ENCODE measurements around the gene SRGAP2. TPM values are rescaled to one million over a fixed set of nuclear protein-coding genes. Genes with fewer than 3 reads are reported as not detected.
"Not testable (repeated sequence)": the region's sequence is repeated elsewhere in the genome, so short reads cannot be mapped to it uniquely, and the experiment has no call there.

SRGAP2 gene
- total and polyA plus RNA-seq, 3 experiments from 2014 or later: 14.0 to 45.1 (median 39.9) TPM

- CTCF ChIA-PET; H3K4me3 ChIP-seq (ENCODE audit: low read length); H3K27ac Mint-ChIP-seq; DNase-seq; H3K9me3 Mint-ChIP-seq; H3K4me1 Mint-ChIP-seq; H3K36me3 ChIP-seq (ENCODE audit: insufficient read depth, low read length); POLR2A ChIA-PET; H3K27ac ChIP-seq (ENCODE audit: low read depth, low read length); H3K27me3 Mint-ChIP-seq; H3K36me3 Mint-ChIP-seq; H3K4me3 Mint-ChIP-seq; H3K27me3 ChIP-seq (ENCODE audit: insufficient read depth, low read length, poor library complexity, severe bottlenecking); H3K9me3 ChIP-seq (ENCODE audit: low read length); H3K4me1 ChIP-seq (ENCODE audit: insufficient read depth, low read length): not testable (repeated sequence)
Measured at GRCh38 chr1:206219514-206220331, 16.4 kb downstream of the SRGAP2 start.

GRCh38 chr1:206220332-206221000 is 17.1 kb downstream of the SRGAP2 start:
- H3K27ac ChIP-seq (ENCODE audit: low read depth, low read length); H3K4me1 ChIP-seq (ENCODE audit: insufficient read depth, low read length); H3K9me3 ChIP-seq (ENCODE audit: low read length); H3K27me3 Mint-ChIP-seq; H3K4me3 ChIP-seq (ENCODE audit: low read length); H3K27me3 ChIP-seq (ENCODE audit: insufficient read depth, low read length, poor library complexity, severe bottlenecking); DNase-seq; H3K4me1 Mint-ChIP-seq; H3K4me3 Mint-ChIP-seq; CTCF ChIA-PET; H3K27ac Mint-ChIP-seq; POLR2A ChIA-PET; H3K36me3 ChIP-seq (ENCODE audit: insufficient read depth, low read length); H3K9me3 Mint-ChIP-seq; H3K36me3 Mint-ChIP-seq: not testable (repeated sequence)

DNA sequence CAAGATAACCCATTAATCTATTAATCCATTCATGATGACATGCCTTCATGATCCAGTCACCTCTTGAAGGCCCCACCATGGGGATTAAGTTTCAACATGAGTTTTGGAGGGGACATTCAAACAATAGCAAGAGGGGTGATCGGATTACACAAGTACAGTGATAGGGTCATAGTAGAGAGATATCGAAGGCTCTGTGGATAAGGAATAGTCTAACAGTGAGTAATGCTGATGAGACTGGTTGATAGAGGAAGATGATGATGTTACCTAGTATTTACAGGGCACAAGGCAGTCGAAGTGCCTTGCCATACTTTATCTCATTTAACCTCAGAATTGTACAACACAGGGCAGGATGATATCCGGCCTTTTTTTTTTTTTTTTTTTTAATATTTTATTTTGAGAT is 18.2 kb downstream of the SRGAP2 start:
- H3K27ac Mint-ChIP-seq; H3K4me1 Mint-ChIP-seq; H3K27ac ChIP-seq (ENCODE audit: low read depth, low read length); H3K9me3 Mint-ChIP-seq; CTCF ChIA-PET; H3K27me3 ChIP-seq (ENCODE audit: insufficient read depth, low read length, poor library complexity, severe bottlenecking); POLR2A ChIA-PET; DNase-seq; H3K4me3 Mint-ChIP-seq; H3K4me3 ChIP-seq (ENCODE audit: low read length); H3K27me3 Mint-ChIP-seq; H3K36me3 ChIP-seq (ENCODE audit: insufficient read depth, low read length); H3K9me3 ChIP-seq (ENCODE audit: low read length); H3K36me3 Mint-ChIP-seq; H3K4me1 ChIP-seq (ENCODE audit: insufficient read depth, low read length): not testable (repeated sequence)

DNA sequence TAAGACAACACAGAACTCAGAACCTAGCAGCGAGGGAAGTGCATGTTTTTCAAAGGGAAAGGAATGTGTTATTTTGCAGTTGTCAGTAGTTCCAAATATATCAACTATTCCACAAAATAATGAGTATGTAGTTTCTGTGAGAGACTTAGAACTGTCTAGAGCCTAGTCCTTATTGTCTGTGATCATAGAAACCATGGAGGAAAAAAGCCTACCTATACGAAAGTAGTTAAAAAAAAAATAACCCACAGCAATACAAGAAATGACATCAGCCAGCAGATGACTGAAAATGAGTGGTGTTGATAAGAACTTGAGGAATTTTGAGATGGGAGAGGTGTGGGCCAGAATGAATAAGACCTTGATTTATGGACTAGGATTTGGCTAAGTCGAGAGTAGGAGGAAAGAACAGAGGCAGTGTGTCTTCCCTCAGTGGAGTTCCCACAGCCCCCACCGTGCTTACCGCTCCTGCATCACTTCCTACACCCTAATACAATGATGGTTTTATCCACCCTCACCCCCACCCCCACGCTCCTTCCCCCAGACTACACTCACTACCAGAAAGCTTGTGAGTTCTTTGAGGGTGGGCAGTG is 20.9 kb downstream of the SRGAP2 start:
- H3K36me3 ChIP-seq (ENCODE audit: insufficient read depth, low read length); H3K36me3 Mint-ChIP-seq; H3K27ac Mint-ChIP-seq; H3K27me3 Mint-ChIP-seq; DNase-seq; H3K4me1 Mint-ChIP-seq; POLR2A ChIA-PET; H3K4me3 ChIP-seq (ENCODE audit: low read length); H3K4me3 Mint-ChIP-seq; H3K4me1 ChIP-seq (ENCODE audit: insufficient read depth, low read length); CTCF ChIA-PET; H3K27ac ChIP-seq (ENCODE audit: low read depth, low read length); H3K27me3 ChIP-seq (ENCODE audit: insufficient read depth, low read length, poor library complexity, severe bottlenecking); H3K9me3 Mint-ChIP-seq; H3K9me3 ChIP-seq (ENCODE audit: low read length): not testable (repeated sequence)

DNA sequence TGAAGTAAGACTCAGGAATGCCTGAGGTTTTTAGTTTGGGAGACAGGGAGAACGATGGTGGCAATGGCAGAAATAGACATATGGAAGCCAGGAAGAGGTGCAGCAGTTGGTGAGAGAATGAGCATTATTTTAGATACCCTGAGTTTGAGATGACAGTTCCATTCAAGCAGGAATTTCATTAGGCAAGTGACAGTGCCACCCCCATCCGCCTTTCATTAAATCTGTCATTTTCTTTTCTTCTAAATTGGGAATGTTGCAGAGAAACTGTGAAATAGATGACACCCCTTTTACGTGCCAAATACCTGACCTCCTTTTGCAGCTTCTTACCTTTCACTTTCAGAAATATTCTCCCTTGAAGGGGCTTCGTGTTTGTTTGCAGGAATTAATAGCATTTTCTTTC is 22.0 kb downstream of the SRGAP2 start:
- H3K4me1 Mint-ChIP-seq; DNase-seq; H3K27me3 Mint-ChIP-seq; H3K36me3 Mint-ChIP-seq; H3K27me3 ChIP-seq (ENCODE audit: insufficient read depth, low read length, poor library complexity, severe bottlenecking); H3K9me3 ChIP-seq (ENCODE audit: low read length); POLR2A ChIA-PET; H3K4me3 Mint-ChIP-seq; H3K27ac ChIP-seq (ENCODE audit: low read depth, low read length); CTCF ChIA-PET; H3K27ac Mint-ChIP-seq; H3K4me3 ChIP-seq (ENCODE audit: low read length); H3K4me1 ChIP-seq (ENCODE audit: insufficient read depth, low read length); H3K36me3 ChIP-seq (ENCODE audit: insufficient read depth, low read length); H3K9me3 Mint-ChIP-seq: not testable (repeated sequence)

DNA sequence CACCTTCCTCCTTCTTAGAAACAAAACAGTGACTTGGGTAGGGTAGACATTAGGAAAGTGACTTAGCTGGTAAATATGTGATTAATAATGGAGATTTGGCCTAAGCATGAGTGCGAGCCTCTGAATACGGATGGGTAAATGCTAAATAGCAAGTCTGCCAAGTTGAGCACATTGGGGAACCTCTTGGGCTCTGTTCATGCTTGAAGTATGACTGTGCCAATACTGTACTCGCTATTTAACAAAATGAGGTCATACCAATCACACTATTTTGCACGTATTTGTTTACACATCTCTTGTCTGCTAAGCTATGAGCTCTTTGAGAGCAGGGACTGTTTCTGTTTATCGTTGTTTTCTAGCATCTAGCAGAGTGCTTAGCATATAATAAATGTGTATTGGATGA is 23.5 kb downstream of the SRGAP2 start:
- H3K4me1 Mint-ChIP-seq; H3K27ac Mint-ChIP-seq; H3K4me3 Mint-ChIP-seq; H3K4me3 ChIP-seq (ENCODE audit: low read length); POLR2A ChIA-PET; H3K36me3 Mint-ChIP-seq; DNase-seq; H3K27me3 ChIP-seq (ENCODE audit: insufficient read depth, low read length, poor library complexity, severe bottlenecking); H3K9me3 ChIP-seq (ENCODE audit: low read length); H3K27me3 Mint-ChIP-seq; H3K9me3 Mint-ChIP-seq; CTCF ChIA-PET; H3K27ac ChIP-seq (ENCODE audit: low read depth, low read length); H3K4me1 ChIP-seq (ENCODE audit: insufficient read depth, low read length); H3K36me3 ChIP-seq (ENCODE audit: insufficient read depth, low read length): not testable (repeated sequence)

GRCh38 chr1:206229286-206229685 is 25.9 kb downstream of the SRGAP2 start:
- H3K4me3 Mint-ChIP-seq; H3K27ac ChIP-seq (ENCODE audit: low read depth, low read length); H3K9me3 Mint-ChIP-seq; H3K27me3 Mint-ChIP-seq; H3K27me3 ChIP-seq (ENCODE audit: insufficient read depth, low read length, poor library complexity, severe bottlenecking); POLR2A ChIA-PET; DNase-seq; H3K36me3 ChIP-seq (ENCODE audit: insufficient read depth, low read length); H3K4me3 ChIP-seq (ENCODE audit: low read length); CTCF ChIA-PET; H3K4me1 Mint-ChIP-seq; H3K36me3 Mint-ChIP-seq; H3K9me3 ChIP-seq (ENCODE audit: low read length); H3K4me1 ChIP-seq (ENCODE audit: insufficient read depth, low read length); H3K27ac Mint-ChIP-seq: not testable (repeated sequence)

DNA sequence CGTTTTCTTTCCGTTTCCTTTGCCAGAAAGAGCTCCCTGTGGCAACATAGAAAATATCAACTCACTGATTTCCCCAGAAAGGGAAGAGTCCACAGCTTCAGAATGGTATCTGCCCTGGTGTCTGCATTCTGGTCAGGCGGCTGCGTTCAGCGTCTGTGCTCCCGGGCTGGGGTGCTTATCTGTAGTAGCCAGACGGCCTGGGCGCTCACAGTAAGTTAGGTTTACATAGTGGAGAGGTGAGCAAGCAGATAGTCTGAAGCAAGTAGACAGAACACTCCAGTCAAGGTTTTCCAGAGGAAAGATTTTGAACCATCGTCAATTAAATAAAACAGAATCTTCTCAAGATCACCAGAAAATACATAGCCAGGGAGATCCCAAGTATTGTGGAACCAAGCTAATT is 28.6 kb downstream of the SRGAP2 start:
- H3K4me3 ChIP-seq (ENCODE audit: low read length); H3K9me3 ChIP-seq (ENCODE audit: low read length); H3K36me3 ChIP-seq (ENCODE audit: insufficient read depth, low read length); H3K4me3 Mint-ChIP-seq; H3K9me3 Mint-ChIP-seq; DNase-seq; CTCF ChIA-PET; H3K27me3 Mint-ChIP-seq; H3K4me1 ChIP-seq (ENCODE audit: insufficient read depth, low read length); H3K27ac ChIP-seq (ENCODE audit: low read depth, low read length); H3K27me3 ChIP-seq (ENCODE audit: insufficient read depth, low read length, poor library complexity, severe bottlenecking); POLR2A ChIA-PET; H3K36me3 Mint-ChIP-seq; H3K27ac Mint-ChIP-seq; H3K4me1 Mint-ChIP-seq: not testable (repeated sequence)

Measured in CD8-positive, alpha-beta memory T cell (primary cell).